ENCODE results near the gene CTNNA1.
"Not testable (repeated sequence)": the region's sequence is repeated elsewhere in the genome, so short reads cannot be mapped to it uniquely, and the experiment has no call there.

CTNNA1 gene

GRCh38 chr5:138725818-138726416 lies 27.3 kb upstream of the CTNNA1 start:
- no peak for DNase-seq

GRCh38 chr5:138726848-138727247 lies 26.4 kb upstream of the CTNNA1 start:
- no peak for DNase-seq

- DNase-seq = not testable (repeated sequence)
Measured at GRCh38 chr5:138730496-138730895, 22.7 kb upstream of the CTNNA1 start.

GRCh38 chr5:138732466-138732865 lies 20.8 kb upstream of the CTNNA1 start:
- no peak for DNase-seq

GRCh38 chr5:138732933-138733332 lies 20.3 kb upstream of the CTNNA1 start:
- no peak for DNase-seq

GRCh38 chr5:138733509-138733908 lies 19.7 kb upstream of the CTNNA1 start:
- no peak for DNase-seq

- DNase-seq = no peak
Measured at GRCh38 chr5:138736293-138736692, 16.9 kb upstream of the CTNNA1 start.

GRCh38 chr5:138737494-138738265 lies 15.5 kb upstream of the CTNNA1 start:
- no peak for DNase-seq

GRCh38 chr5:138738399-138738798 lies 14.8 kb upstream of the CTNNA1 start:
- DNase-seq = no peak

GRCh38 chr5:138739938-138740337 lies 13.3 kb upstream of the CTNNA1 start:
- DNase-seq = no peak

- DNase-seq = no peak
Measured at GRCh38 chr5:138743484-138743883, 9.7 kb upstream of the CTNNA1 start.

GRCh38 chr5:138745268-138745667 lies 8.0 kb upstream of the CTNNA1 start:
- DNase-seq = no peak

- no peak for DNase-seq
Measured at GRCh38 chr5:138748630-138749081, 4.6 kb upstream of the CTNNA1 start.

GRCh38 chr5:138751344-138751743 lies 1.9 kb upstream of the CTNNA1 start:
- DNase-seq = not testable (repeated sequence)

- DNase-seq = no peak
Measured at GRCh38 chr5:138752341-138752950, 779 bp upstream of the CTNNA1 start.

GRCh38 chr5:138753794-138754698 lies 821 bp downstream of the CTNNA1 start:
- peak; percentile 28 for DNase-seq

- DNase-seq = no peak
Measured at GRCh38 chr5:138754699-138755057, 1.5 kb downstream of the CTNNA1 start.

GRCh38 chr5:138755084-138755748 lies 2.0 kb downstream of the CTNNA1 start:
- DNase-seq = no peak

- DNase-seq = no peak
Measured at GRCh38 chr5:138757061-138757776, 4.0 kb downstream of the CTNNA1 start.

- DNase-seq = no peak
Measured at GRCh38 chr5:138760448-138761110, 7.4 kb downstream of the CTNNA1 start.

- not testable (repeated sequence) for DNase-seq
Measured at GRCh38 chr5:138761115-138761514, 7.9 kb downstream of the CTNNA1 start.
